Inflammatory macrophage treated with lipopolysaccharide for 4 hours (primary cell): ENCODE results near the gene HFM1.

Experiments used
- DNase-seq: peaks from one replicate; pipeline ENCODE4 v3.0.0-alpha.2; 2020

Gene HFM1

GRCh38 chr1:91226741-91227140, 177.9 kb downstream of the HFM1 start:
- DNase-seq = no peak

DNA sequence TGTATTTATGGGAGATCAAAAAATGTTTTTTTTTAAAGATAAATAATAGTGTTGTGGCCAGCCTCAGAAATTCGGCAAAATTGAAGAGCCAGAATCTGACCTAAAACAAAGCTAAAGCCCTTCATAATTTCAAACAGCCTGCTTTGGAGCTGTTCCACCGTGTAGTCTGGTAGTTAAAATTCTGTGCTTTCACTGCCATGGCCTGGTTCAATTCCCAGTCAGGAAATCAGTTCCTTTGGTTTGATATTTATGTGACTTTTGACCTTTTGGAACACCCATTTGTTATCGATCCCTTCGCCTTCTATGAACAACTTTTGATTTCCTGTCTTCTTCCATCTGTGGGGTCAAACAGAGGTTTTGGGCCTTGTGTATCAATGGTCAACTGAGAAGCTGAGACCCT, 179.8 kb downstream of the HFM1 start:
- DNase-seq = no peak

GRCh38 chr1:91221017-91221416, 183.6 kb downstream of the HFM1 start:
- no peak for DNase-seq

DNA sequence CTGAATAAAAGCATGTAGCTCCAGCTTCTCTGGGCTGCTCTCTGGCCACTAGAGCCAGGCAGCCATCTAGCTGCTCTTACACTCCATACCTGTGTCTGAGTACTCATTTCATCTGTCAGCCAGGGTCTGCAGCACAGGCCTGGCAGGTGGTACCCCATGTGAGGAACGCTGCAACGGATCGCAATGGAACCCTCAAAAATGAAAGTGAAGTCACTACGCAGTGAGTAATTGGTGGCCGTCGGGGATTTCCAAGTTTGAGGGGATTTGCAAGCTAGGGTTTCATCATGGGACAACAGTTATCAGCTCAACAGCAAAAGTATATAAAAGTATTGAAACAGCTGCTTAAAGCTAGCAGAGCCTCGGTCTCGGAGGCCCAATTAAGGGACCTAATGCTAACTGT, 186.7 kb downstream of the HFM1 start:
- DNase-seq = no peak
